Left ventricle myocardium inferior (tissue), 1 donor: Measurements from ENCODE around the gene ZNF775. TPM values are rescaled to one million over a fixed set of nuclear protein-coding genes. Genes with fewer than 3 reads are reported as not detected.

Experiments used
- DNase-seq: peaks from one replicate; pipeline ENCODE4 v3.0.0-alpha.2; 2020
- H3K27ac ChIP-seq: fragments of 200-600 bp; replicated peaks from 2 replicates; pipeline ENCODE4 v1.8.0; 2021
- H3K27me3 ChIP-seq: fragments of 200-600 bp; 2 replicates; pipeline ENCODE4 v1.8.0; 2021; ENCODE audit warnings: low read depth
- H3K36me3 ChIP-seq: fragments of 200-600 bp; 2 replicates; pipeline ENCODE4 v1.8.0; 2021
- H3K4me1 ChIP-seq: fragments of 200-600 bp; 2 replicates; pipeline ENCODE4 v1.8.0; 2021
- H3K4me3 ChIP-seq: fragments of 200-600 bp; 2 replicates; pipeline ENCODE4 v1.8.0; 2021; ENCODE audit warnings: mild to moderate bottlenecking, moderate library complexity
- H3K9me3 ChIP-seq: fragments of 200-600 bp; replicated peaks from 2 replicates; pipeline ENCODE4 v1.8.0; 2021
- CTCF ChIP-seq: fragments of 200-600 bp; IDR thresholded peaks from 2 replicates; pipeline ENCODE4 v1.8.0; 2021; ENCODE audit warnings: antibody characterized with exemption, mild to moderate bottlenecking, borderline replicate concordance
- intact Hi-C: fragments of 100-400 bp; cut with micrococcal nuclease; formaldehyde crosslinking; loops from one replicate; pipeline ENCODE4 v1.11.0; 2022
- long read RNA-seq: library from polyadenylated mRNA; unstranded; transcript quantifications from one replicate; pipeline ENCODE4 v2.0.0, GENCODE V29; 2021
- total RNA-seq: library from RNA; stranded (reverse); fragmentation: NEBNext Ultra II Directional; extraction: Animal tissue kit (Norgen Biotek cat#: 25700); gene quantifications from one replicate; pipeline ENCODE4 v1.2.1, GENCODE V29; 2021
- donor health status: DM: no; HTN: yes; CAD: no; lungs with severe emphysema.

Gene ZNF775
- total RNA-seq = 3.1 TPM
- long read RNA-seq, transcript ZNF775-201 (3 exons, 2,257 nt) = major isoform, 11 of 13 reads
- long read RNA-seq, partial matches to known transcripts = 0 of 13 reads
- long read RNA-seq, other reads (novel, unspliced or antisense) = 2 of 13 reads

GRCh38 chr7:150378853-150379440 lies at the start of gene ZNF775:
TSS of gene ZNF775 (plus strand) at chr7:150379330. CDS start at chr7:150388471, 9,141 bp downstream.
- peak within 1 kb of the TSS; percentile 95 for H3K4me3 ChIP-seq
- H3K36me3 ChIP-seq = peaks cover 4% of the 10 kb centered on the region
- H3K4me1 ChIP-seq = peaks cover 38% of the 10 kb centered on the region
- TF ChIP-seq CTCF = no peak
- DNase-seq = peak; percentile 97
- no peaks in the 10 kb centered on the region for H3K9me3 ChIP-seq
- no peaks in the 10 kb centered on the region for H3K27me3 ChIP-seq
- H3K27ac ChIP-seq = peak within 1 kb of the TSS; percentile 97
- intact Hi-C loops = no loop called here

GRCh38 chr7:150329331-150330120 lies 49.6 kb upstream of the ZNF775 start:
- H3K9me3 ChIP-seq = no peaks in the 10 kb centered on the region

GRCh38 chr7:150330211-150330885 lies 48.8 kb upstream of the ZNF775 start:
- peaks cover 5% of the 10 kb centered on the region for H3K36me3 ChIP-seq
- no peak for DNase-seq
- H3K27ac ChIP-seq = no peak overlapping the region
- intact Hi-C loops = no loop called here
- TF ChIP-seq CTCF = no peak
- H3K27me3 ChIP-seq = no peaks in the 10 kb centered on the region
- H3K4me1 ChIP-seq = no peaks in the 10 kb centered on the region
- no peaks in the 10 kb centered on the region for H3K9me3 ChIP-seq
- no peak overlapping the region for H3K4me3 ChIP-seq

More at GRCh38 chr7:150329331-150330120, 49.6 kb upstream of the ZNF775 start:
- Histone ChIP-seq H3K36me3 (peaks cover 5% of the 10 kb centered on the region), H3K27ac (no peak overlapping the region), H3K4me1 (peaks cover 2% of the 10 kb centered on the region), H3K27me3 (peaks cover under 1% of the 10 kb centered on the region), H3K4me3 (no peak overlapping the region)
- no peak for DNase-seq
- intact Hi-C loops = no loop called here
- TF ChIP-seq CTCF = no peak

GRCh38 chr7:150332852-150333635 lies 46.1 kb upstream of the ZNF775 start:
- Histone ChIP-seq H3K4me3 (no peak overlapping the region), H3K27me3 (no peaks in the 10 kb centered on the region), H3K36me3 (peaks cover 5% of the 10 kb centered on the region), H3K4me1 (peaks cover 5% of the 10 kb centered on the region), H3K9me3 (no peaks in the 10 kb centered on the region), H3K27ac (no peak overlapping the region)
- no peak for TF ChIP-seq CTCF
- no peak for DNase-seq
- intact Hi-C loops = no loop called here

- intact Hi-C loops = no loop called here
- Histone ChIP-seq H3K27ac (no peak overlapping the region), H3K4me1 (peaks cover 5% of the 10 kb centered on the region), H3K36me3 (no peaks in the 10 kb centered on the region), H3K4me3 (no peak overlapping the region), H3K9me3 (no peaks in the 10 kb centered on the region), H3K27me3 (no peaks in the 10 kb centered on the region)
- DNase-seq = no peak
- no peak for TF ChIP-seq CTCF
Measured at GRCh38 chr7:150333659-150334058, 45.5 kb upstream of the ZNF775 start.
